NOMO-1 treated with dmso at 0.1 percent for 144 hours (cell line): ENCODE data around the gene HRK.

Experiments used
- DNase-seq: peaks from one replicate; lab custom pipeline; 2025; ENCODE audit not compliant: unreplicated experiment; lab: John Stamatoyannopoulos, UW

HRK gene

DNA sequence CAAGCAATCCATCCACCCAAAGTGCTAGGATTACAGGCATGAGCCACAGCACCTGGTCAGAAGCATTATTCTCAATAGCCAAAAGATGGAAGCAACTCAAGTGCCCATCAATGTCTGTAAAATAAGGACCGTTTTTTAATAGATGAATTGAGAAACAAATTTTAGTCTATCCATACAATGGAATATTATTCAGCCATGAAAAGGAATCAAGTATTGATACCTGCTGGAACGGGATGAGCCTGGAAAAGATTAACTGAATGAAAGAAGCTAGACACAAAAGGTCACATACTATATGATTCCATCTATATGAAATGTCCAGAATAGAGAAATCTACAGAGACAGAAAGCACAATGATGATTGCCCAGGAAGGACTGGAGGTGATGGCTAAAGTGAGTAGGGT, 20.4 kb upstream of the HRK start:
- no peak for DNase-seq

GRCh38 chr12:116898669-116899068, 17.4 kb upstream of the HRK start:
- DNase-seq, result no peak

DNA sequence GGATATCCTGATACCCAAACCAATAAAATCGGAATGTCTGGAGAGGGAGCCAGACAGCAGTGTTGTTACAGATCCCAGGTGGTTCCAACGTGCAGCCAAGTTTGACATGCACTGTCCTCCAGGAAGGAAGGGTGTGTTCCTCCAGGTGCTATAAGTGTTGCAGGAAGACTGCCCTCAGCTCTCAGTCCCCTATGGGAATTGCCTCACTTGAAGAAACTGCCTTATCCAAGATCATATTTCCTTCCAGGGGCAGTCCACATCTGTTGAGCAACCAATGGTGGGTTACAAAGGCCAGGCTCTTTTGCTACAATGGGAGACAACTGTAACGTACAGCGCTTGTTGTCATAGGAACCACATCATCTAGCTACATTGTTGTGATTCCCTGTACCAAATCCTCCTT, 16.2 kb upstream of the HRK start:
- DNase-seq, result no peak

- DNase-seq, result no peak
Measured at GRCh38 chr12:116896411-116896924, 15.2 kb upstream of the HRK start.

DNA sequence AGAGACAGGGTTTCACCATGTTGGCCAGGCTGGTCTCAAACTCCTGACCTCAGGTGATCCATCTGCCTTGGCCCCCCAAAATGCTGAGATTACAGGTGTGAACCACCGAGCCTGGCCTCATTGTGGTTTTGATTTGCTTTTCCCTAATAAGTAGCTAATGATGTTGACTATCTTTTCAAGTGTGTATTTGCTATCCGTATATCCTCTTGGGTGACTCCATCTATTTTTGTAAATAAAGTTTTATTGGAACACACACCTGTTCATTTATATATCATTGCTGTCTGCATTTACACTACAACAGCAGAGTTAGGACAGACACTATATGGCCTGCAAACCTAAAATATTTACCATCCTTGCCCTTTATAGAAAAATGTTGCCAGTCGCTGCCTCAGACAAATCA, 13.7 kb upstream of the HRK start:
- DNase-seq, result no peak

- no peak for DNase-seq
Measured at GRCh38 chr12:116892349-116893140, 11.3 kb upstream of the HRK start.

DNA sequence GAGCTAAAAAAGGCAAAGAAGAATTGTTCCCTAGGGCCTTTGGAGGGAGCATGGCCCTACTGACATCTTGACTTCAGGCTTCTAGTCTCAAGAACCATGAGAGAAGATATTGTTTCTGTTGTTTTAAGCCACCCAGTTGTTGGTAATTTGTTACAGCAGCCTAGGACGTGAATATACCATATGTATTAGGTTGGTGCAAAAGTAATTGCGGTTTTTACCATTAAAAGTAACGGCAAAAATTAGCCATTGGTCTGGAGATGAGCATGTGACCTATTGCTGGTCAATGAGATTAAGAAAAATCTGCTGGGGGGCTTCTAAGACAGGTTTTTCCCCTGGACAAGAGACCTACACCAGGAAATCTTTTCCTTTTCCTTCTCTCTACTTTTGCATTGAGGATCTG, 9.8 kb upstream of the HRK start:
- DNase-seq, result no peak

DNA sequence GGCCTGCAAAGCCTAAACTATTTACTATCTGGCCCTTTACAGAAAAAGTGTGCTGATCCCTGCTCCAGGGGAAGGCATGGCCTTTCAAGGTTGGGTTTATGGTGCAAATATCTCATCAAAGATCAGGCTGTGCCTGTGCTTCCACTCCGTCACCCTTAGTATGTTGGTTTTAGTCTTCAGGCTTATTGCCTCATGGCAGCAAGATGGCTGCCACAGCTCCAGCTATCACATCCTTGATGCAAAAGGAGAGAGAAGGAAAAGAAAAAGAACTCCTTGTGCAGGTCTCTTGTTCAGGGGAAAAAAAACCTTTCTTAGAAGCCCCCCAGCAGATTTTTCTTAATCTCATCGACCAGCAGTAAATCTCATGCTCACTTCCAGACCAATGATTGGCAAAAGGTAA, 9.1 kb upstream of the HRK start:
- no peak for DNase-seq

GRCh38 chr12:116887897-116888296, 6.7 kb upstream of the HRK start:
- no peak for DNase-seq

DNA sequence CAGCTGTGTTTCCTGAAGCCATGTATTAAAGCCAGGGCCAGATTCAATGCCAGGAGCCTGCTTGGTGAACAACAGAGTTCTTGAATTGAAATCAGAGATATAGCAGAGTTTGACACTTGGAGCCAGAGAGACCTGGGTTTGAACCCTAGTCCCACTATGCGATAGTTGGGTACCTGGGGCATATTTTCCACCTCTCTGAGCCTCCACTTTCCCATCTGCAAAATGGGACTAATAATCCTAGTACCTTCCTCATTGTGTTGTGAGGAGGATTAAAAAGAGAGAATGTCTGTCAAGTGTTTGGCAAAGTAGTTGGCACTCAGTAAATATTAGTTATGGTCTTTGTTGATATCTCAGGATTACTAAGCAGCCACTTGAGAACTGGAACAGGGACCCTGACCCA, 6.0 kb upstream of the HRK start:
- no peak for DNase-seq

- peak; percentile 57 for DNase-seq
Measured at GRCh38 chr12:116885491-116885890, 4.2 kb upstream of the HRK start.

- no peak for DNase-seq
Measured at GRCh38 chr12:116884871-116885270, 3.6 kb upstream of the HRK start.

DNA sequence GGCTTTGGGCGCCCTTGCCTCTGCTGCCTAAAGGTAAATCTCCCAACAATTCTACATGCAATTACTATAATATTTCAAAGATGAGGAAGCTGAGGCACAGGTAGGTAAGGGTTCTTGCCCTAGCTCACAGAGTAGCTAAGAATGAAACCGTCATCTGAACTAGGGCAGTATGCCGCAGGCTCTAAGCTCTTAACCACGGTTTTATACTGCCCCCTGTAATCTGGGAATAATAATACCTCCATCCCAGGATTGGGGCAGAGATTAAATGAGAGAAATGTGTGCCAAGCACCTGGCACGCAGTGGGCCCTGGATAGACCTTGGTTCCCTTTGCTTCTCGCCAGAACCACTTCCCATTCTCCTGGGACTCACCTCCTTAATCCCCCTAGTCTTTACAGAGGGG, 1.5 kb upstream of the HRK start:
- no peak for DNase-seq

GRCh38 chr12:116881877-116882507, 751 bp upstream of the HRK start:
- no peak for DNase-seq

- no peak for DNase-seq
Measured at GRCh38 chr12:116880817-116881324, 370 bp downstream of the HRK start.

GRCh38 chr12:116880213-116880816, 926 bp downstream of the HRK start:
- DNase-seq, result no peak

DNA sequence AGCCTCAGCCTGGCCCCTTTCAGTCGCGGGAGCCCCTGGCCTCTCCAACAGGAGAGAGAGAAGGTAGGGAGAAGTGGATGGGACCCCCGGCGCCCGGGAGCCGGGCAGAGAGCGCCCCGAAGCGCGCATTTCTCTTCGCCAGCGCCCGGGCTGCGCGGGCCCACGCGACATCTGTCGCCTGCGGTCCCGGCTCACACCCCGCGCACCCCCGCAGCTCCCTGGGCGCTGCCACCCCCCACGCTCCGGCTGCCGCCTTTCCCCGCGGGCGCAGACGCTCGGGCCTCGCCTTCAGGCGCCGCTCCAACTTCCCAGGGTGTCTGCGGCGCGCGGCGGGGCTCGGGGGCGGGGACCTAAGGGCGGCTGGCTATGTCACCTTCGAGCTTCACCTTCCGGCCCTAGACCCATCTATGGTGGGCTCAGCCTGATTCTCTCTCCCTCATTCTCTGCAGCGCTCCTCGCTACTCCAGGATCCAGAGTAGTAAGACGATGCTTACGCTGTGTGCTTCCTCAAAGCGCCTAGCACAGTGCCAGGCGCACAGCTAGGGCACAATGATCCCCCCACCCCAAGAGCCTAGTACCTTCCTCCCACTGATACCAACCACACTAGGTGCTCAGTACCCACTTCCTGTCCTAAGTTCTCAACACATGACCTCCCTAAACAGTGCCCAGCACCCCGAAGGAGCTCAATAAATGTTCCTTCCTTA, 1.6 kb downstream of the HRK start:
- no peak for DNase-seq

DNA sequence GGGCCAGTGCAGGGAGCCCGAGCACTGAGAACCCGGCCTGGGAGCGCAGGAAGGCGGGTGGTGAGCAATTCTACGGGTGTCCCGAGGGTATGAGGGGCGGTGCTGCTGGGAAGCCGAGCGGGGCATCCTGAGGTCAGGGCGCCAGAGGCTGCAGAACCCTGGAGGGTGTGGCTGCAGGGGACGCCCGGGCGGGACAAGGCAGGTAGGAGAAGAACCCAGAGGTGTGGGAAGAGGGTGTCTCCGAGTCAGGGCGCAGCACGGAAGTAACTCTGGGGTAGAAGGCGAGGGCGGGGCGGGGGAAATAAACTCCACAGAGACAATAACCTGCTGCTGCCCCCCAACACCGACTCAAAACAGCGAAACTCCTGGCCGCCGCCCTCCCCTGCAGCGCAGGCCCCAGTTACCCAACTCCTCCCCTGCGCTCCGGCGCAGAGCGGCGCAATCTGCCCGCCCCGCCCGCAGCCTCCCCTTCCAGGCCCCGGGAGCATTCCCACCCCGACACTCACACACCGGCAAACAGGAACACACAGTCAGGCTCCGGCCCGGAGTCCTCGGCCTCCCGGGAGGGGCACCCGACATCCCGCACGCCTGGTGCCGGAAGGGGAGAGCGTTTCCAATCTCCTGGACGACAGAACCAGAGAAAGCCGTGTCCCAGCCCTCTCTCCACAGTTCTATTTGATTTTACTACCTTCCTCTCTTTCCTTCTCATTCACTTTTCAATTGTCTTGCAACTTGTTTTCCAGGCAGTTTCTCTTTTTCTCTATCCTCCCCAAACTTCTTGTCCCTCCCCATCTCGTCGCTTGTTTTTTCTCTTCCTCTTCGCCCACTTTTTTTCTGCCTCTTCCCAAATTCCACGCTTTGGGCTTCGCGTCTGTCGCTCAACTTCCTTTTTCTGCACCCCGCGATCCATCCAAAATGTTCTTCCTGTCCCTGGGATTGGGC, 2.4 kb downstream of the HRK start:
- no peak for DNase-seq

GRCh38 chr12:116876151-116876869, 4.9 kb downstream of the HRK start:
- no peak for DNase-seq
